ENCODE data around the gene OR5D18.

DNA sequence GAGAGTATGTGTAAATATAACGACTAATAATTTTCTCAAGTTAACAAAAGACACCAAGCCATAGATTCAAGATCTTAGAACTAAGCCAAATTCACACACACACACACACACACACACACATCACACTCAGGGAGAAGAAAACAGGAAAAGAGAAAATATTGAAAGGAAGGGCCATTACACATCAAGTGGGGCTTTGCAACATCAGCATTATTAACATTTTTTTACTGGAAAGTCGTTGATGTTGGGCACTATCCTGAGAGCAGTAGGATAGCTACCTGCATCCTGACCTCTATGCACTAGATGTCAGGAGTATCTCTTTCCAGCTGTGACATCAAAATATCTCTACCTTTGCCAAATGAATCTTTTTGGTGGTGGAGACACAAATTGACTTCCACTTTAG, 28.0 kb downstream of the OR5D18 start:
- TF ChIP-seq, protein P1, sequence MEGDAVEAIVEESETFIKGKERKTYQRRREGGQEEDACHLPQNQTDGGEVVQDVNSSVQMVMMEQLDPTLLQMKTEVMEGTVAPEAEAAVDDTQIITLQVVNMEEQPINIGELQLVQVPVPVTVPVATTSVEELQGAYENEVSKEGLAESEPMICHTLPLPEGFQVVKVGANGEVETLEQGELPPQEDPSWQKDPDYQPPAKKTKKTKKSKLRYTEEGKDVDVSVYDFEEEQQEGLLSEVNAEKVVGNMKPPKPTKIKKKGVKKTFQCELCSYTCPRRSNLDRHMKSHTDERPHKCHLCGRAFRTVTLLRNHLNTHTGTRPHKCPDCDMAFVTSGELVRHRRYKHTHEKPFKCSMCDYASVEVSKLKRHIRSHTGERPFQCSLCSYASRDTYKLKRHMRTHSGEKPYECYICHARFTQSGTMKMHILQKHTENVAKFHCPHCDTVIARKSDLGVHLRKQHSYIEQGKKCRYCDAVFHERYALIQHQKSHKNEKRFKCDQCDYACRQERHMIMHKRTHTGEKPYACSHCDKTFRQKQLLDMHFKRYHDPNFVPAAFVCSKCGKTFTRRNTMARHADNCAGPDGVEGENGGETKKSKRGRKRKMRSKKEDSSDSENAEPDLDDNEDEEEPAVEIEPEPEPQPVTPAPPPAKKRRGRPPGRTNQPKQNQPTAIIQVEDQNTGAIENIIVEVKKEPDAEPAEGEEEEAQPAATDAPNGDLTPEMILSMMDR (IDR thresholded peaks at IDR 0.05): no peak
- no peak for TF ChIP-seq POLR2A (IDR thresholded peaks at IDR 0.05)

All from sigmoid colon (tissue), 3 donors.